ENCODE data around the gene MS4A8.
"Not testable (repeated sequence)": the region's sequence is repeated elsewhere in the genome, so short reads cannot be mapped to it uniquely, and the experiment has no call there.

MS4A8 gene, protein sequence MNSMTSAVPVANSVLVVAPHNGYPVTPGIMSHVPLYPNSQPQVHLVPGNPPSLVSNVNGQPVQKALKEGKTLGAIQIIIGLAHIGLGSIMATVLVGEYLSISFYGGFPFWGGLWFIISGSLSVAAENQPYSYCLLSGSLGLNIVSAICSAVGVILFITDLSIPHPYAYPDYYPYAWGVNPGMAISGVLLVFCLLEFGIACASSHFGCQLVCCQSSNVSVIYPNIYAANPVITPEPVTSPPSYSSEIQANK

DNA sequence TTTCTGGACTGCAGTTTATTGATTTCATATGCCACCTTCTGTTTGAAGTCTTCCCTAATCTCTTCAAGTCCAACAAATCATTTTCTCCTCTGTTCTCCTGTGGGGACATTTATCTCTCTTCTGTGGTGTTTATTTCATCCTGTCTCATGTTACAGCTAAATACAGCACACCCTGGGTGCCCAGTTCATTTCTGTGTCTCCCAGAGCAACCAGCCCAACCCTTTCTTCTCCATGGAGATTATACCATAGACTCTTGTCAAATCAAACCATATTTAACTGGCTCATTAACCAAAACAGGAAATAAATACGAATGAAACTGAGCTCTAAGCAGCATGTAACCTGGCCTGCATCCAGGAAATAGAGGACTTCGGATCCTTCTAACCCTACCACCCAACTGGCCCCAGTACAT is at the start of gene MS4A8:
Gene MS4A8 (plus strand): TSS at position 329 of the 408 bp plus-strand sequence. CDS start 1,249 bp downstream, outside the sequence.
- FAIRE-seq: no peak

DNA sequence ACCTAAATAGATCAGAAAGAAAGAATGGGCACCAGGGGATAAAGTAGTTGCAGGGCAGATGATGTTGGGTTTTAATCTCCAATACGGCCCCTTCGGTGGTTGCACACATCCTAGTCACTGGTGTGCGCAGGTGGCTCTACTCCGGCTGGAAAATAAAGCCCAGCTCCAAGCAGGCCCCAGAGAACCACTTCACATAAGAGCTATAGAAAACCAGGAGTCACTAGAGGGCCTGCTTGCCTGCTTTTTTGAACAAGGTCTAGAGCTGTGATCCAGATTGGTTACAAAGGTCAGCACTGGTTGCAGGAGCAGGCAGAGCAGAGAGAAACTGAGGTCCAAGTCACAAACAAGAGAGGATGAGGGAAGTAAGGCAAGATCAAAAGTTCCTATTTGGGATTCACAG is 41.5 kb upstream of the MS4A8 start:
- FAIRE-seq: no peak

DNA sequence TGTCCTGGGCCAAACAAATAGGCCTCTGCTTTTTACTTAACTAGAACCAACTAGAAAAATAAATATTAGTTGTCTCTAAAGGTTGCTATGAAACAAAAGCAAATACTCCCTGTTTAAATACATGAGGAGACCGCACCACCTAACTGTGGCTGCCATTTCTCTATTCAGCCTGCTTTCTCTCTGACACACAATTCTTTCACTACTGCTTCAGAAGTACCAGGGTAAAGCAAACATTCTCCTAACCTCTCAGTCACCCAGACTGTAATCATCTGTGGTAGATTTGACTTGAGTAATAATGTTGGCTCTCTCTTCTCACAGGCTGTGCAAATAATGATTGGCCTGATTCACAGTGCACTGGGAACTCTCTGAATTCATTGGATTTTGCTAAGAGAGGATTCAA is 41.0 kb upstream of the MS4A8 start:
- no peak for FAIRE-seq

DNA sequence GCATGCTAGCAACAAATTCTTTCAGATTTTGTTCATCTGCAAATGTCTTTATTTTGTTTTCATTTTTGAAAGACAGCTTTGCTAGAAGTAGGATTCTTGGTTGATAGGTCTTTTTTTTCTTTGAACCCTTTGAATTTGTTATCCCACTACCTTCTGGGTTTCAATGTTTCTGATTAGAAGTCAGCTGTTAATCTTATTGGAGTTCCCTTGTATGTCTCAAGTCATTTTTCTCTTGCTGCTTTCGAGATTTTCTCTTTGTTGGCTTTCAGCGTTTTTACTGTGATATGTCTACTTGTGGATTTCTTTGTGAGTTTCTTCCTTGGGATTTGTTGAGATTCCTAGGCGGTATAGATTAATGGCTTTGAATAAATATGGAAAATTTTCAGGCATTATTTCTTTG is 27.2 kb upstream of the MS4A8 start:
- no peak for FAIRE-seq

DNA sequence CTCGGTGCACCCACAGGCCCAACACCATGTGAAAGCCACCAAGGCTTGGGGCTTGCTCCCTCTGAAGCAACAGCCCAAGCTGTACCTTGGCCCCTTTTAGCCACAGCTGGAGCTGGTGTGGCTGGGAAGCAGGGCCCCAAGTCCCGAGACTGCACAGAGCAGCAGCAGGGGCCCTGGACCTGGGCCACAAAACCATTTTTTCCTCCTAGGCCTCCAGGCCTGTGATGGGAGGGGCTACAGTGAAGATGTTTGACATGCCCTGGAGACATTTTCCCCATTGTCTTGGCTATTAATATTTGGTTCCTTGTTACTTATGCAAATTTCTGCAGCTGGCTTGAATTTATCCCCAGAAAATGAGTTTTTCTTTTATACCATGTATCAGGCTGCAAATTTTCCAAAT is 21.2 kb upstream of the MS4A8 start:
- not testable (repeated sequence) for FAIRE-seq

DNA sequence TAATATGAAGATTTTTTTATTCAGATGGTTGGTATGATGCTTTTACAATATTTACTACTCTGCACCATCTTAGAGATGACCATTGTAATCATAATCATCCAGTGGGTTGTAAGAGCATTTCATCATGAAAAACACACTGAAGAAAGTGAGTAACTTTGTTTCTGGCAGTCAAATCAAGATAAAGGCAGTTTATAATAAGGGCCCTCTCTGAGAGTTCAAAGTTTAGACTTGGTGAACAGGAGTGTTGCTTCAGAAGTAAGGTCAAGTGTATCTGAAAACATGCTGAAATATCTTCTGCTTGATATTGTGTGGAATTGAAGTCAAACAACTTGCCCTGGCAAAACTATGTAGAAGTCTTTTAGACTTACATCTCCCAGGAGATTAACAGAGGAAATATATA is 19.5 kb upstream of the MS4A8 start:
- FAIRE-seq: no peak

DNA sequence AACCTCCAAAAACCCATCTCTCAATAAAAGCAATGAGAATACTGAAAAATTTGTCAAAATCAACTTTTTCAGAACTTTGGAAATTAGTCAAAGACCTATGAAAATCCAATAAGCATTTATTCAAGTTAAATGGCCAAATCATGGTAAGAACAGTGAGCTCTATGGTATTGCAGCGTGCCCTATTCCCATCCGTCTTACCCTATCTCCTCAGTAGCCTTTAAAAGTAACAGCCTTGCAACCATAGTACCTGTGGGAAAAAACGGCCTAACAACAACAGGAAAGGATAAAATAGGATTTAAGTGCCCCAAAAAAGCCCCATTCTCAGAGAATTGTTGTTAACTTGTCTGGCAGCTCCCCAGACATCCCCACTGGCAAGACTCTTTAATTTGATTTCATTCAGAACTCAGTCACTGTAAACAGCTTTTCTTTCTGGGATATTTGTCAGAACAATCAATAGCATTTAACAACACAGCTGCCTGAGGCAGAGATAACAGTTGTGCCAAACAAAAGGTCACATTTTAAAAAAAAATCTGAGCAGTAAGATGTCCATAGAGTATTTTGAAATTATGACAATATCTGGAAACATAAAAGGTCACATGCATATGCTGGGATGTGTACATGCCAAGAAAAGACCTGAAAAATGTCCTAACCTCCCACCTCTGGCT is 18.8 kb upstream of the MS4A8 start:
- no peak for FAIRE-seq

DNA sequence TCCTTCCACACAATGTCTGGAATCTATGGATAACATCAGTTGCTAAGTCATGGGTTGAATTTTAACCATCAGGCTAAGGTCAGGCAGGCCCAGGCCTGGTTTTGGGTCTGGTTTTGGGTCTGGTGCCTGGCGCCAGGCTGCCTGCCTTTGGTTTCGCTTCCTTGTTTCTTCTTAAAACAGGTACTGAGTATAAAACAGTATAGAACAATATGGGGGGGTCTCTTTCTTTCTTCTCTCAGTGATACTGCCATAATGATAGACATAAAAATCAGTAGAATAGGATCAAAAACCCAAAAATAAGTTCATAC is 14.9 kb upstream of the MS4A8 start:
- FAIRE-seq: not testable (repeated sequence)

DNA sequence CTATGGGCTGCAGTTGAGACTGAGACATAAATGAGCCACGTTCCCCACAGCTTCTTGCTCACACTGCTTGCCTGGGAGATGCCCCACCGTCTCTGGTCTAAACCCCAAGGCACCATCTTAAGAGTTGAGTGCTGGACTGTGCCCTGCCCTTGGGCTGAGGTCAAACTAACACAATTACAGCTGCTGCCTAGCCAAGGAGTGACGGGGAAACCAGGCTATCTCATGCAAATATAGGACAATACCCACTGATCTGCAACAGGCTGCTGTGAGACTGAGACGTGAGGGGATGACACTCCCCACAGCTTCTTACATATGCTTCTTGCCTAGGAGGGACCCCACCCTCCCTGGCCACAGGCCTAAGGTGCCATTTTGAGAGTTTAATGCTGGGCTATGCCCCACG is 7.8 kb upstream of the MS4A8 start:
- FAIRE-seq: no peak

DNA sequence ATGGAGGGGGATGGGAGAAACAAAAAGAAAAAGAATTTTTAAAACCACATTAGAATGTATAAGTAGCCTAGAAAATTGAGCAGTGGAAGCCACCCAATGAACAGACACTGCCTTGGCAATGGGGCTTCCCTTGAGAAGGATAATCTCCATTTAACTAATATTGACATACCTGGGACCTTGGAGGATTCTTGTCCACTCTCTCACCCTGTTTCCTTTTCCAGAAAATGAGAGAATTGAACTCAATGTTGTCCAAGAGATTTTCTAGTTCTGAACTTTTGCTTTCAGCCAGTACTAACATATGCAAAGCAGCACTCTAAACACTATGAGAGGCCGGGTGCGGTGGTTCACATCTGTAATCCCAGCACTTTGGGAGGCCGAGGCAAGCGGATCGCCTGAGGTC is 524 bp downstream of the MS4A8 start:
- no peak for FAIRE-seq

DNA sequence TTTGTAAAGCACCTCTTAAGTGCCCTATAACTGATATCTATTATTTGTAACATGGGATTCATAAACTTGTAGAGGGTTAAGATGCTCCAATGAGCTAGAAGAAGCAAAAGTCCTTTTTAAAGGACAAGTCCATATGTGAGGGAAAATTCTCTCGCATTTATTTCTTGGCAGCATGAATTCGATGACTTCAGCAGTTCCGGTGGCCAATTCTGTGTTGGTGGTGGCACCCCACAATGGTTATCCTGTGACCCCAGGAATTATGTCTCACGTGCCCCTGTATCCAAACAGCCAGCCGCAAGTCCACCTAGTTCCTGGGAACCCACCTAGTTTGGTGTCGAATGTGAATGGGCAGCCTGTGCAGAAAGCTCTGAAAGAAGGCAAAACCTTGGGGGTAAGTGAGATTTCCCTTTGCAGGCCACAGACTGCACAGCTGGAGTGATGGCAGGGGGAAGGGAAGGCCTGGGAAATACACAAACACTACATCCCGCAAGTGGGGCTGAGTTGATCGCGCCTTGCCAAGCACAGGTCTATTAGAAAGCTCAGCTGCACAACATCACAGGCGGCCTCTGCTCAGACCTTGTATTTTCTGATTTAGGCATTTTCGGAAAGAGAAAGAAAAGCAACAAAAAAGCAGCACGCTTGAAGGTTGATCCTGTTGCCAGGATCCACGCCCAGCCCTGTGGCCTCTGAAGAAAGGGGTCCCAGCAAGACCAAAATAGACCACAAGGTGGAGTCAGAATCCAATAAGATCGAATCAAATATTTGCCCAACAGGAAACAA is 1.5 kb downstream of the MS4A8 start:
- no peak for FAIRE-seq

DNA sequence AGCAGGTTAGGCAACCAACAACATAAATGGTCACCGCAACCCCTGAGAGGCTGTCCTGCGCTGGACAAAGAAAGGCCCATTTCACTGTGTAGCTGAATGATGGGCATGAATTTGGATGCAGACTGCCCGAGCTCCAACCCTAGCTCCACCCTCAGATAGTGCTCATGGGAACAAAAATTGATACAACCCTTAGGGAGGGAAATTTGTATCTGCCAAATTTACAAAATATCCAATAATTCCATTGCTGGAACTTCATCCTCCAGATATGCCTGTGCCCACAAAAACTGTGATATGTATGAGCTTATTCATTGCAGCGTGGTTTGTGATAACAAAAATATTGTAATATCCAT is 2.0 kb downstream of the MS4A8 start:
- FAIRE-seq: no peak

DNA sequence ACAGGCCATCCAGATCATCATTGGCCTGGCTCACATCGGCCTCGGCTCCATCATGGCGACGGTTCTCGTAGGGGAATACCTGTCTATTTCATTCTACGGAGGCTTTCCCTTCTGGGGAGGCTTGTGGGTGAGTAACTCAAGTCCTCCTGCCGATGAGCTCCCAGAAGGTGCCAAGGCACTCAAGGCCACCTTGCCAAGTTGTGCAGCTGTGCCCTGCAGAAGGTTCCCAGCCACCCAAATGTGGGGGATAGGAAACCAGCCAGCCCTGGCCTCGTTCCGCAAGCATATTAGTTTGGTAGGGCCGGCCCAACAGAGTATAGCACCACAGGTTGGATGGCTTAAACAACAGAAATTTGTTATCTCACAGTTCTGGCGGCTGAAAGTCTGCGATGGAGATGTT is 4.0 kb downstream of the MS4A8 start:
- FAIRE-seq: no peak

DNA sequence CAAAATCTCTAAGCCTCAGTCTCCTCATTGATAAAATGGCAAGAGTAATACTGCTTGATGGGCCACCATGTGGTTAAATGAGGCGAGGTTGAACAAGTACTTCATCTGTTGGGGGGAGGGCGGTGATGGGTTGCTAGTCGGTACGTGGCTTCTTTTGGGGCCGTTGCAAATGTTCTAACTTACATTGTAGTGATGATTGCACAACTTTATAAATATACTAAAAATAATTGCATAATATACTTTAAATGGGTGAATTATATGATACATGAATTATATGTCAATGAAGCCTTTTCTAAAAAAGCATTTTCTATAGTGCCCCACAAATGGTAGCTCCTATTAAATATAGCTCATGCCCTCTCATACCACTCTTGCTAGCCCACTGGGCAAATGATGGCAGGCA is 6.5 kb downstream of the MS4A8 start:
- FAIRE-seq: no peak

DNA sequence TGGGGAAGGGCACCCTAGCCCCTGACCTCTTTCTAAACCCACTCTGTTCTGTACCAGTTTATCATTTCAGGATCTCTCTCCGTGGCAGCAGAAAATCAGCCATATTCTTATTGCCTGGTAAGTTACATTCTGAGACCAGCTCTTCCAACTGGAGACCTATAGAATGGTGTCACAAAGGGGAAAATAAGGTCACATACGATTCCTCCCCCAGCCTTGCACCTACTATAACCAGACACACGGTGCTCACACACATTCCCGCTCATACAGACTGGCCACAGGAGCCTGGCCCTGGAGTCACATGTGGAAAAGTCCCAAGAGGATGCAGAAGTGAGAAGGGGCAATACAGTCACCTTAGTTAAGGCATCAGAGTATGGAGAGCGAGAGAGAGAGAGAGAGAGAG is 7.5 kb downstream of the MS4A8 start:
- FAIRE-seq: no peak

DNA sequence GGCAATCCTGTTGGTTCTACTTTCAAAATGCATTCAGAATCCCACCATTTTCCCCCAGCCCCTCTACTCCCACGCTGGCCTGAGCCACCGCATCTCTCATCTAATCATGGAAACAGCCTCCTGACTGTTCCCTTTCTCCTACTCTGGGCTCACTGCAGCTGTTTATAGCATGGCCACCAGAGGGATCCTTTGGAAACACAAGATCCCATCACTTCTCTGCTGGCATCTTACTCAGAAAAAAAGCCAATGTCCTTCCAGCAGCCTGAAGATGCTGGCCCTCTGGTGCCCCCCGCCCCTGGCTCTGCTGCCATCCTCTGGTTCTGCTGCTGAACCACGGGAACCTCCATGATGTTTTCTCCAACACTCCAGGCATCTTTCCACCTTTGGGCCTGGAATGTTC is 11.1 kb downstream of the MS4A8 start:
- FAIRE-seq: no peak

DNA sequence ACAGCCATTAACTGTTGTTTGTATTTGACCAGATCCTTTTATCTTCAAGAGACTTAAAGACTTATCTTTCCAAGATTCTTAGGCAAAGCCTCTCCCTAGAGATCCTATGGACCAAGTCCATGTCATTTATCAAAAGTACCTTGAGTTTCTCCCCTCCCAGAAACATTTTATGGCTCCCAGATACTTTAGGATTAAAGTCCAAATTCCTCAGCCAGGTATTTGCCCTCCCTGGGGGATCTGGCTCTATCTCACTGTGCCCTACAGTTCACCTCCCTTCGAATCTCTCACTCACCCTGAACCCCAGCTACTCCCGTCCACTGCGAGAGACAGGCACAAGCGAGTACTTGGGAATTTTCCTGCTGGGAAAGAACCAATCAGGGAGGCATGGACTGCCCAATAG is 11.9 kb downstream of the MS4A8 start:
- FAIRE-seq: no peak

DNA sequence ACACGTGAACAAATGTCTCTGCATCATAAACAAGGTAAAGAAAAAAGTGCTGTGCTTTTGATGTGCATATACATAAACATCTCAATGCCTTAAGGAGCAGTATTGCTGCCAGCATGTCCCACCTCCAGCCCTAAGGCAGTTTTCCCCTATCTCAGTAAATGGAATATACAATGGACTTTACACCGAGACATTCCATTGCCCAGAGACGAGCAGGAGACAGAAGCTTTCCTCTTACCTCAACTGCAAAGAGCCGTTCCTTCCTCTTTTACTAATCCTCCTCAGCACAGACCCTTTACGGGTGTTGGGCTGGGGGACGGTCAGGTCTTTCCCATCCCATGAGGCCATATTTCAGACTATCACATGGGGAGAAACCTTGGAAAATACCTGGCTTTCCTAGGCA is 14.0 kb downstream of the MS4A8 start:
- not testable (repeated sequence) for FAIRE-seq

DNA sequence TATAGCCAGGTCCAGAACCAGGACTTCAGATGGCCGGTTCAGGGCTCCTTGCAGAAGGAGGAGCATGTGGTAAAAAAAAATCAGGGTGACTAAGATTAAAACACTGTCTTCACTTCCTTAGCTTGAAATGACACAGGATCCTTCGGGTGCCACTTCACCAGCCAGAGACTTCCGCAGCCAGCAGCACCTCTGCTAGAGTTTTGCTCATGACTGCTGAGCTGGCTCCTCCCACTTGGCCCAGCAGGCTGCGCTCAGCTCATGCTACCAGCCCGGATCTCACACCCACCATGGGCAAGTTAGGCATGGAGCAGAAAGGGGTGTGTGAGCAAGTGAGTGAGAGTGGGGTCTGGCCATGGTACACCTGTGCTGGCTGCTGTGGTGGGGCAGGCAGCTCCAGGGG is 18.5 kb downstream of the MS4A8 start:
- no peak for FAIRE-seq

DNA sequence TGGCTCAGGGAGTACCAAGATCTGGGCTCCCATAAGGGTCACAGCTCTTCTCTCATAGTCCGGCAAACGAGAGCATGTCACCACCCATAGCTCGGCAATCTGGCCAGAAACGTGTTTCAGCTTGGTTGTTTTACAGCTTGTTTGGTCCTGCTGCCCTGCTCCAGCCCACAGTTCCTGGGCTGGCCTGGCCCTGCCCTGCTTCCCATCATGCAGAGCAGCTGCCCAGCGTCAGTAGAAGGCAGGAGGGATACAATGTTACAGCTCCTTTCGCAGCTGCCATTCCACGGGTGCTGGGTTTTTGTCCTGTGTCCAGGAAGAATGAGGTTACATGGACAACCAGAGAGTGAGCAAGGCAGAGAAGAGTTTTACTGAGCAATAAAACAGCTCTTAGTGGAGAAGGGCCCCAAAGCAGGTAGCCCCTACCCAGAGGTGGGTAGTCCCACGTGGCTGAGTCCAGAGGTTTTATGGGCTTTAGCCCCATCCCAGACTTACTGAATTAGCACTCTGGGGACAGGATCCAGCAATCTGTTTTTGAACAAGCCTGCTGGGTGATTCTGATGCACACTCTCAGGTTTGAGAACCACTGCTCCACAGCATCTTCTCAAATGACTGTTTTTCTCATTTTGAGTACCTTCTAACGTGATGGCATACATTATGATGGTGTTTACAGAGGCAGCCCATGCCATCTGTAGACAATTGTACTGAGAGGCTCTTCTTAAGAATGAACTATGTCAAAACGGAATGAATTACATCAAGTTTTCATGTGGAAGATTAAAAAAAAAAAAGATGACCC is 19.3 kb downstream of the MS4A8 start:
- no peak for FAIRE-seq

DNA sequence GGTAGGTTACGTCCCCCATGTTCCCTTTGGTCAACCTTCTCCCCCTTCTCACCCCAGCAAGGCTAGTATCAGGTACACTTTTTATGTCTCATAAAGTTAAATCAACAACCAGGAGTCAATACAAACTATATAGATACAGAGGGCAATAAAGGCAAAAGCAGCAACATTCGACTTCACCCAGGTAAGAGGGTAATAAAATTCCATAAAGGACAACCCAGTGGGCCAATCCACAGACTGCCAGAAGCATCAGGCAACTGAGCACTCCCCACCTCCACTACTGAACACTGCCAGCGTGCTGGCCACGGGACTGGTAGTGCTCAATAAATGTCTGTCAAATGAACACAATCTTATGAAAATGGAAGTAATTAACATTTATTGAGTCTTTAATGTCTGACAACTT is 20.0 kb downstream of the MS4A8 start:
- no peak for FAIRE-seq

DNA sequence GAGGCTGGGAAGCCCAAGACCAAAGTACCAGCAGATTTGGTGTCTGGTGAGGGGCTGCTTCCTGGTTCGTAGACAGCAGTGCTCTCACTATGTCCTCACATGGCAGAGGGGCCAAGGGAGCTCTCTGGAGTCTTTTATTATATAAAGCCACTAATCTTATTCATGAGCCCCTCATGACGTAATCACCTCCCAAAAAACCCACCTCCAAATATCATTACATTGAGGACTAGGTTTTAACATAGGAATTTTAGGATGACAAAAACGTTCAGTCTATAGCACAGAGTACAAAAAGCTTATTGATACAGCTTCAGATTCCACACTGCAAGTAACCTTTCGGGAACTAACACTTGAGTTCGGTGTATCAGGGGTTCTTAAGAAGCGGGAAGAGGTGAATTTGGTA is 21.0 kb downstream of the MS4A8 start:
- no peak for FAIRE-seq

DNA sequence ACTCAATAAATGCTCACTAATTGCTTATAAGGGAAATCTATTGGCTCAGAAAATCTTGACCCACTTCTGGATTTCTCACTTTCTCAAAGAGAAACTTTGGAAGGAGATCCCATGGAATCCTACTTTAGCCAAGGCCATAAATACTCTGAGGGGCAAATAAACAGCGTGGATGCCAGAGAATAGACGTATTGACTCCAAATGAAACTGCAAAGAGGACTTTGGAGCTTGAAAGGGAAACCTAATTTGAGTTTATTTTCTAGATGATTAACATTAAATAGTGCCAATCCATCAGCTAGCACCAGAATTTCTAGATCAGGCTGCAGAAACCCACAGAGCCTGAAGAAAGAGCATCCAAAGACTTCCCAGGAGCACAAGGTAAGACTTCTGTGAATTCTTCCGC is 25.0 kb downstream of the MS4A8 start, which contains the start of gene MS4A18:
Gene MS4A18 (plus strand): TSS at position 301 of the 400 bp plus-strand sequence.
- FAIRE-seq: no peak

DNA sequence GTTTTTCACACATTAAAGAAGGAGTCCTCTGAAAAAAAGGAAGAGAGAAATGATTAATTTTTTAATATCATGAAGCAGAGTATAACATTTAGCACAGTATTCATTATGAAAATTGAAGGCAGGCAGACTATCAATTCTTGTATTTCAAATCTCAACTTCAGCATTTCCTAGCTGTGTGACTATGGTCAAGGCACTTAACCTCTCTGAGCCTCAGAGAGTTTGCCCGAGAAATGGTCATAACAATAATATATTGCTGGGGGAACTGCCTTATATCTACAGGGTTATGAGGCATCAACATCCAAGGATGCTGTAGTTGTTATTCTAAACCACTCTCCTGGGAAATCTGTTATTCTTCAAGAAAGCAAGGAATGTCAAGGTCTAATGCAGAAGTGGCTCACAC is 26.2 kb downstream of the MS4A8 start:
- FAIRE-seq: no peak

All from A204.1 (cell line).